EL (cell line): ENCODE data around the gene TMEFF2.

ENCODE experiments used
- DNase-seq: peaks from one replicate; pipeline ENCODE4 v3.0.0-alpha.2; 2016

TMEFF2 gene, protein sequence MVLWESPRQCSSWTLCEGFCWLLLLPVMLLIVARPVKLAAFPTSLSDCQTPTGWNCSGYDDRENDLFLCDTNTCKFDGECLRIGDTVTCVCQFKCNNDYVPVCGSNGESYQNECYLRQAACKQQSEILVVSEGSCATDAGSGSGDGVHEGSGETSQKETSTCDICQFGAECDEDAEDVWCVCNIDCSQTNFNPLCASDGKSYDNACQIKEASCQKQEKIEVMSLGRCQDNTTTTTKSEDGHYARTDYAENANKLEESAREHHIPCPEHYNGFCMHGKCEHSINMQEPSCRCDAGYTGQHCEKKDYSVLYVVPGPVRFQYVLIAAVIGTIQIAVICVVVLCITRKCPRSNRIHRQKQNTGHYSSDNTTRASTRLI

DNA sequence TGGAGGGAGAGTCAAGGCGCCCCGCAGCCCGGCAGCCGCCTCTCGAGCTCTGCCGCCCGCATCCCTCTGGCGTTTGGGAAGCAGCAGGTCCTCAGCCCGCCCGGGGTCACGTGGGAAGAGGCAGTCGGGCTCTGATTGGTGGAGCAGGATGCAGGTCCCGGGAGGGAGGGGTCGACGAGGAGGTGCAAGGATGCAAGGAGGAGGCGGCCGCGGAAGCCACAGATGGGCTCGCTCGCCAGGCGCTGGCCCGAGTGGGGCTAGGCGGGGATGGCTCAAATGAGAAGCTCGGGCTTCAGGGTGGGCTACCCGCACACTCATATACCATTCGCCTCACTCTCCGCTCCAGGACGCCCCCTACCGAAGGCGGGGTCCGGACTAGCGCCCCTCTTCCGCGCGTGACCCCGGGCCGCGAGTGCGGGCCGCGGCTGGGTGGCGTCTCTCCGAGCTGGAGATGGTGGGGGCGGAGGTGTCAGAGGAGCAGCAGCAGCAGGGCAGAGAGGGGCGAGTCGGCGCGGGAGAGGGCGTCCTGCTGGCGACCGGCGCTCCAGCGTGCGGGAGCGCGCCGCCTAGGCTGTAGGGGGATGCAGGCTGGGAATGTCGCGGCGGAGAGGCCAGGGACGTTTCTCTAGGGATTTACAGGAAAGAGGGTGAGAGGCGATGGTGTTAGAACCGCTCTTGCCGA, at the start of gene TMEFF2:
Gene TMEFF2 (minus strand): TSS at position 68 of the 682 bp plus-strand sequence. CDS start 409 bp downstream, outside the sequence.
- DNase-seq, result peak; percentile 92

DNA sequence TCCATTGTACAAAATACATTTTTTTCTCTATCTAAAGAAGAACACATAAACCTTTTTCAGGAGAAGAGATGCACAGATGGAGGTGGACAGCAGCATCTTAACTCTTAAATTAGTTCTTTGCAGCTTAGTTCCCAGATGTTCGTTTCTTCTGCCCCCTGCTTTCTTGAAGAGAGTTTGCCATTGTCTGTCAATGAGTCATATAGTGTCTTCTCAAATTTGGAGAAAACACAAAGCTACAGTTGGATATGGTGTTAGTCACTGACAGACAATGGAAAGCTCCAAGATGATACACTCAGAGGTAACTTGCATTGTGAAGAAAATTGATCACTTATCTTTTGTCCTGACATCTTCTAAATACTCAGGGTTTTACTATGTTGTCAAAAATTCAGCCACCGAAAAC, 48.8 kb upstream of the TMEFF2 start:
- peak; percentile 61 for DNase-seq

DNA sequence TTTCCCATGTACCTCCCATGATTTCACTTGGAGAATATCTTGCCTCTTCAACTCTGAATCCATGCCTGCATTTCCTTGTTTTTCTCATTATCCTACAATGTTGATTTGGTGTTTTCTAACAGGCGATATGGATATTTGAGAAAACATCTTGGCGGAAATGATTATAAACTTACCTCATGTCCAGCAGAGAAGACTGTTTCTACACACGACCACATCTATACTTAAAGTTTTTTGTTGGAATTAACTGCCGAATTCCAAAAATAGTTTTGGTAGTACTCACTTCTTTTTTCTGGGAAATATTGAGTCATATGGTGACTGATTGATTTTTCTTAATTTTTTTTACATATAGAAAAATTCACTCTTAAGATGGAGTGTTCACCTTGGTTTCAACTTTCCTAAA, 41.4 kb upstream of the TMEFF2 start:
- peak; percentile 78 for DNase-seq

DNA sequence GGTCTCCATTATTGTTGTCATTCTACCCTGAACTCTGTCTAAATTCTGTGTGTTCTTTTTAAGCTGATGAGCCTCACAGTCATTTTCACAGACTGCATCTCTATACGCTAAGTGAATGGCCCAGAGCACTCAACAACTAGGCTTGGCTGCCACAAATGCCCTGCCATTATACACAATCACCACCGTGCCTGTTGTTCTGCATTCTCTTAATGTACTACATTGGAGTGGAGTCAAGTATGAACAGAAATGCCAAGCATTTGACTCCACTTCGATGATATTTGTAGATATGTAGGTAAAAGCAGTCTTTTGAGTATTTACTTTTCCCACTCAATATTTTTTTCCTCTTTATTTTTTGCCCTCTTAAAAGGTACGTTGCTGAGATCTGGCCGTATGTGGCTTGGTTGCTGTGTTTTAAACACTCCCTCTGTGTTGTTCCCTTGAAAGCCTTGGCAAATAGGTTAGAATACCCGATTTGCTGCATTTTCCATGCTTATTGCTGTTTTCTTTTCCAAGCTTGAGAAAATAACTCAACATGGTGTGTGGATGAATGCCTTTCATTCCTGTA, 36.2 kb upstream of the TMEFF2 start:
- DNase-seq, result peak; percentile 3

DNA sequence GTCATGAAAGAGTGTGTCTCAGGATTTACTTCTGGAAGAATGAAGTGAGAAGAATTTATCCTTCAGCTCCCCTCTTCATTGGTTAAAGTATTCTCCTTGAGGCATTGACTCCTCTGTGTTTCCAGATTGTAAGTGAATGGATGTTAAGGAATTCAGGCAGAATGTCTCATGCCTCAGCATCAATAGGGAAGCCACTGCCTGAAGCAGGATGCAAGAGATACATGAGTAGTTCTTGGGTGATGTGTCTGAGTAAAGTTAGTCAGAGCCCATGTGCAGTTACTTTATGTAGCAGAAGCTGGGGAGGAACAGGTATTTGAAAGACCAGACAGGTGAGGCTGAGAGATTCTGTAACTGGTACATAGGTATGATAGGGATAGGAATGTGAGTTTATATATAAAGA, 34.0 kb upstream of the TMEFF2 start:
- peak; percentile 56 for DNase-seq

DNA sequence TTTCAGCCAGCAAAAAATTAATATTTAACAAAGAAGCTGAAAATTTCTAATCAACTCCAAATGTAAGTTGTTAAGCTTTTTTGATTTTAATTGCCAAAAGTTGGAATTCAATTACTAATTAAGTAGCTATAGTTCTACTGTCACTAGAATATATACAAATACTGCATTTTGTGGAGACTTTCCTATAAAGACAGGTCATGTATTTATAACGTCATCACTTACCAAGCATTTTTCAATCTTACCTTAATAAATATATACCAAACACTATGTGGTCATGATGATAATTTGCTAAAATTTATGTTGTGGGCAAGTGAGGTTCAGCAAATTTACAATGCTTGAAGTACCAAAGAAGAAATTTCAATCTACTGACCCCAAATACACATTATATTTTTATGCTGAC, 24.2 kb upstream of the TMEFF2 start:
- no peak for DNase-seq

DNA sequence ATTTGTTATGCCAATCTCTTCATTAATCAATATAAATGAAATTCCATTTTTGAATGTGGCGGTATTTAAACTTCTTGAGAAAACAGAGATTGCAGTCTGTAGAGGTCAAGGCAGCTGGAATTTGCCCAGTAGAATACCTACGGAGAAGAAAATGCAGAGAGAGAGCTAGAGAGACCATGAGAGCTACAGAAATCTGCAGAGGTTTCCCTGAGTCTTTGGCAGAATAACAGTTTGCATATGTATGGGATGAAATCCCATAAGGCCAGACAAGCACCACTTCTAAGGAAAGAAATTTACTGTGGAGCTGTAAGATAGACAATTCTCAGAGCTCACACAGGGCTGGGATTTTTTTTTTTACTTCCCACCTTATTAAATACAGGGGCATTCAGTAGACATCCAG, 23.6 kb upstream of the TMEFF2 start:
- DNase-seq, result no peak

DNA sequence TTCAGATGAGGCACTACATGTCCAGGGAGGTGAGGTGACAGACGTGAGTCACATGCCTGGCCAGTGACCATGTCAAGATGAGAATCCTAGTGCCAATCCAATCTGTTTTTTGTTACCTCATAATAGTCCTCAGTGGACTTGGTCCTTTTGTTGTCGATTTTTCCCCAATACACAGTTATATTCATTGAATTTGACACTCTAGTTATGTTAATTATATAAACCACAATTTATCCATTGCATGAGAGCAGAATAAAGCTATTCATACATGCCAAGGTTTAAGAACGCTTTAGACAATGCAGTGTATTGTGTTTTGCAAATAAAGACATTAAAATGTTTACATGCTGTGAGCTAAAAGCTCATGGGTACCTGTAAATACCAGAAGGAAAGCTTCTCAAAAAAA, 21.6 kb upstream of the TMEFF2 start:
- no peak for DNase-seq

DNA sequence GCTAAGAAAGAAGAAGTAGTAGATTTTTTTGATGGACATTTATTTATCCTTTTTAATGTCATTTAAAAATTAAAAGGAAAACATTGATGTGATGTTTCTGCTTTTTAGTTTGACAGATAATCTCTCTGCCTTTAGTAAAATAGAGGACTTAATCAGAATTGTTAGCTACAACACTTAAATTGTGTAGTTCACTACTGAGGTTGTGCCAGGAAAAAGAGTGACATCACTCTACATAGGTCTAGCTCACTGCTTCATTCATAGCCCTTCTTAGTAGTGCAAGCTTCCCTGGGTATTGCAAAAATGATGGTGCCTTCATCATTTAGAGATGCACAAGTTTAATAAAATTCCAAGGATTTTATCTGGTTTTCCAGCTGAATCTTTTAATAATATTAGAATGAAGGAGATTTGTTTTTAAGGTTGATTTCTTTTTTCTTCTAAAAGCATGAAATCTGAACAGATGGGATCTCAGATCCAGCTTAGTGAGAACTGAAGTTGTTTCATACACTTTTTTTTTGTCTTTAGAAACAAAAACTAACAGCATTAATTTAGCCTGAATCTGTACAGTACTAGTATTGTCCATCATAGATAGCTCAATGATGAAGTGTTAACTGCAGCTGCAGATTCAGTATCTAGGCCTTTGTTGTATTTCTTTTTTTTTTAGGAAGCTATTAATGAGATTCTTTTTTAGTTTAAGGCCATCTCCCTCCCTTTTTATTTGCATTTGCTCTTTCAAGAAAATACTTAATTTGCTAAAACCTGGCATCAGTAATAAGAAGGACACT, 20.6 kb upstream of the TMEFF2 start:
- DNase-seq, result no peak

DNA sequence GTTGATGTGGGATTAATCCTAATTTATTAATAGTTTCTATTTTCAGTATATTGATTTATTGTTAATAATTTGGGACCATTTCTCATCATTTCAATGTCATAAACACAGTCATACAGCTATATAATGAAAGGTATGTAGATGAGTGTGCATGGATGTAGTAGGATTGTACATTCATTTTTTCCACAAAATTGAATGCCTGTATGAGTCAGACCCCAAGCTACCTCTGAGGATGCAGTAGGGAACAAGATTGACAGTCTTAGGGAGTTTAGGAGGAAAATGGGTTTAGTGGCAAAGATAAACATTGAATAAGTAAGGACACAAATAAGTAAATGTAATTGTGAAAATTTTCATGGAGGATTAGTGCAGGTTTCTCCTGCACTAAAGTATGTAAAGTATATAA, 14.1 kb upstream of the TMEFF2 start:
- peak; percentile 31 for DNase-seq

DNA sequence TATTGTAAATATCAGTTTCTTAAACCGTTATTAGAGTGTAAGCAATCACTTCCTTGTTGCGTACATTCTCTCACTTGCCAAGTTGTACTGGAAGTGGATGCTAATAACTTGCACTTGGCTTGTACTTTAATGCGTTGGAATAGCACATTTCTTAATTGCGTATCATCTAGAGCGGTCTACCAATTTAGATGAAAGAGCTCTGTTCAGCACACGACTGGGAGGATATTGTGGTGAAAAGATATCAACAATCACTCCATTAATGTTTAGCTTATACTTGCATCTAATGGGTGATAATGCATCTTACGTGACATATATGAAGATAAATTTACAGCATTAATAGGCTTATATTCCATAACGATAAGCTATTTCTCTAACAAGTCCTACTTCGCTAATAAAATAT, 11.7 kb upstream of the TMEFF2 start:
- no peak for DNase-seq

DNA sequence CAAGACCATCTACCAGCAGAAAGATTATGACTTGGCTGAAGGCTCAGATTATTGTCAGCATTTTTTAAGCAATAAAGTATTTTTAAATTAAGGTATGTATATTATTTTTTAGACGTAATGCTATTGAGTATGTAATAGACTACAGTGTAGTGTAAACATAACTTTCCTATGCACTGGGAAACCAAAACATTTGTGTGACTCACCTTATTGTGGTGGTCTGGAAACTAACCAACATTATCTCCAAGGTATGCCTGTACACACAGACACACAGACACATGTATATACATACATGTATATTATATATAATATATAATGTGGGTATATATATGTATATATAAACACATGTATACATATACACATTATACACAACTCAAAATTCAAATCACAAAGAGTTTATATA, 9.1 kb upstream of the TMEFF2 start:
- no peak for DNase-seq

DNA sequence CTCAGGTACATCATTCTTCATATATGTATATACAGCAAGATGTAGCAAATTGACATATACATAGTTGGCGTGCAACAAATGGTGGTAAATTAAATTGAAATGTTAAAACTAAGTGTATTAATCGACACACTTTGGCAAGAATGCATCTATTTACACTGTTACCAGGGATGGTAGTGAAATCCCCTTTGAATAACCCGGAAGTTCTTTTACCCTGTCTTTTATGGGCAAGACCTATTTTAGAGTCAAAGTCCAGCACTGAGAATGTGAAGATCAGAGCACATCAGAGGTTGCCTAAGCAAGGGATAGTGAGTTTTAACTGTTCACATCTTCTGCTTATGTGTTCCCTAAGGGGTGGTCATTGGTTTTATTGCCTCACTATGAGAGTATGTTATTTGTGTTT, 7.6 kb upstream of the TMEFF2 start:
- DNase-seq, result no peak

DNA sequence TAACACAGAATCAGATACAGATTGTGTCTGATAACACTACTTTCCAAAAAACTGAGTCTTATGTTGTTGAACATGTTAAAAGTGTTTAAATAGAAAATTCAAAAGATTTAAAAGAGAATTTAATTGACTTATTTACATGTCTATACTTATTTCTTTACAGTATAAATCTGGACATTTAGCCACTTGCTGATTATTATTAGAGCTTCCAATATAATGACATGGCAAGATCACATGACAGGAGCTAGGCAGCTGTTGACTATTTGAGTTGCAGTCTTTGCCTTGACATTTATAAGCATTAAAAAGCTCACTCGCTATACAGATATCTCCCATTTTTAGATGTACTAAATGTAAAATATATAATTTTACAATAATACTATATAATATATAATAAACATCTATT, 6.4 kb upstream of the TMEFF2 start:
- no peak for DNase-seq

DNA sequence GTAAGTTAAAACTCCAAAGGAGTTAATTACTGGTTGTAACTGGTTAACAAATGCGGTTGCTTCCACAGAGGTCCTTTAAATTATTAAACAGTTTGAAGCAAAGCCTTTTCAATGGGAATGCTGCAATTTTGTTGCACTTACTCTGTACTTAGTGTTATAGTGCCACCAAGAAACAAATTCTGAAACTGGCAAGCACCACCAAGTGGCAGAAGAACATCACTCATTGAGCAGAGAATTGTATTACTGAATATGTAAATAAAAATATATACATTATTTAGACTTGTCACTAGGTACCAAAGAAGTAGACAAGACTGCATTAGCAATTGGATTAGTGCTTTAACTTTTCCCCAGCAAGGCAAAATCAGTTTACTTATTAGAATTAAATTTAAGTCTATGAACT, 2.6 kb upstream of the TMEFF2 start:
- DNase-seq, result no peak

DNA sequence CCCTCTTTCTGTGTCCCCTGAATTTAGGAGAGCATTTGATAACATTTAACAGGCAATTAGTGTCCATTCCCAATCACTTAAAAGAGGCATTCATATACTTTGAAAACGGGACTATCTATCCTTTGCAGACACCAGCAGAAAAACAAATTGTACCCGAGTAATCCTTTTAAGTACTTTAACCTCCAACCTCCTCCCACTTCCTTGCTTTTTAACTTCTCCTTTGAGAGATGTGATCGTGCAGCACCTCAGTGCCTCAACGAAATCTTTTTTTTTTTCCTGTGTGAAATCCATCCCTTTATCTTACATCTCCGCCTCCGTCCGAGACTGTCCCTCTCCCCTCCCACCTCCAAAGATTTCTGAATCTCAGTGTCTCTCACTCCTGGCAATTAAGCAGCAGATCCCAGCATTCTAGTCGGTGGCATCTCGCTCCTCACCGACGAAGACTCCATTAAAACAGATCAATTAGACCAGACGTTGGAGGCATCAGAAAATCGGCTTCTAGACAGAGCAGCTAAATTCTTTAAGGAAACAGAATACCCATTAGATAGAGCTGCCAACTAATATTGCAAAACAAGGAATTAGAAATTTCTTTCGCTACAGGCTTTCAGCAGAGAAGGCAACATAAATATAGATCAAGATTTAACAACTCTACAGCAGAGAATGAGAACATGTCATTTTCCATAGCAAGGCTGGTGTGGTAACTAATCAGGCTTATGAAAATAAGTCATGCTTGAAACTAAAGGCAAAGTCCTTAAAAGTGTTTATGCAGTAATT, 1.9 kb upstream of the TMEFF2 start:
- no peak for DNase-seq

DNA sequence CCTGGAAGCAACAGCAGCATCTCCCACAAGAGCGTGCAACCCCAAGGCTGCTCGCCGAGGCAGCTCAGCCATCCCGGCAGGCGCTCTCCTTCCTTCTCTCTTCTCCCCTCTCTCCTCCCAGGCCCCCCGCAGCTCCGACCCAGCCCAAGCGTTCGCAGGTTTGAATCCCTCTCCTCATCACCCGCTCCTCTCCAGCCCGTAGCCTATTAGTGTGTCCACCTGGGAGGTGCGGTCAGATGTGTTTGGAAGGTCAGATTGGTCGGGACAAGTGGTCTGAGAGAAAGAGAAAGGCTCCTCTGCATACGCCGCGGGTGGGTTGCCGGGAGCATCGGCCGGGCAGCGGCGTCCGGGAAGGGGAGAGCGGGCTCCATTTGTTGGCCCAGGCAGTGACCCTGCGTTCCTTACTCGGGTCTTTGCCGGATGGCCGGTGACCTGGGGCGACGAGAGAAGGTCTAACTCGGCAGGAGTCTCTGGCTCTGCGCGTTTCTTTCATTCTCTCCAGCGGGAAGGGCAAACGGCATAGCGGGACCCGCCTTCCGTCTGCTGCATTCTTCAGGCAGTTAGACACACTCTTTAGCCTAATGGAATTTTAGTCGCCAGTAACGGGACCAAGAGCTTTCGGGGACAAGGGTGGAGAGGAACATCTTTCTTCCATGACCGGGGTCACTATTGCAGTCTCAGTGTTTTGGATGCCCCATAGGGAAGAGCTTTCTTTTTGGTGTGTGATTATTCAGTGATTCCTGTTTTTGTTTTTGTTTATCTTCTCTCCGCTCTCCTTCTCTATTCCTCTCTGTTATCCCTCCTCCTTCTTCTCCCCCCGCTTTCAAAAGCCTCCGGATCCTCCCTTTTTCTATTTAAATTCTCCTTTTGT, 1.1 kb upstream of the TMEFF2 start:
- DNase-seq, result peak; percentile 52

DNA sequence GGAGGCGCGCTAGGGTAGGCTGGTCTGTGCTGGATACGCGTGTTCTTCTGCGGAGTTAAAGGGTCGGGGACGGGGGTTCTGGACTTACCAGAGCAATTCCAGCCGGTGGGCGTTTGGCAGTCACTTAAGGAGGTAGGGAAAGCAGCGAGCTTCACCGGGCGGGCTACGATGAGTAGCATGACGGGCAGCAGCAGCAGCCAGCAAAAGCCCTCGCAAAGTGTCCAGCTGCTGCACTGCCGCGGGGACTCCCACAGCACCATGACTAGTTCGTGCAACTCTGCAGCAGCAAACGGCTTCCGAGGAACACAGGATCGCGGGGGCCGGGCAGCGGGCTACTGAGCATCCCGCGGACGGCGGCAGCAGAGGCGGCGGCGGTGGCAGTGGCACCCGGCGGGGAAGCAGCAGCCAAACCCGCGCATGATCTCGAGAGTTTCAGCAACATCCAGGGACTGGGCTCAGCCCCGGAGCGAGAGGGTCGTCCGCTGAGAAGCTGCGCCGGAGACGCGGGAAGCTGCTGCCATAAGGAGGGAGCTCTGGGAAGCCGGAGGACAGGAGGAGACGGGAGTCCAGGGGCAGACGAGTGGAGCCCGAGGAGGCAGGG, 368 bp downstream of the TMEFF2 start:
- DNase-seq, result peak; percentile 56

DNA sequence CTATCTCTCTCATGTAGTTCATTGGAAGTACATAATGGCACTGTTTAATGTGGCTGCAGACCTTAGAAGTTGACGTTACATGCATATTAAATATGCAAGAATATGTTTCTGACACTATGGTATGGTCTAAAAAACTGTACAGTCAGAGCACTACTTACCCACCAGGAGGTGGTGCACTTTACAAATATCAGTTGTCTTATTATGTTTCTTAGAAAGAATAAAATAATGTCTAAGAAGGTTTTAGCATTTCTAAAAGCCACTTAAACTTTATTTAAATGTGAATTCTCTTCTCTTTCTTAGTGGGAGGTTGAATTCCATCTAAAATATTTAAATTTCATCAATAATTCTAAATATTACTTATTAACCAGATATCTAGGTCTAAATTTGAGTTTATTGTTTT, 4.3 kb downstream of the TMEFF2 start:
- peak; percentile 31 for DNase-seq

DNA sequence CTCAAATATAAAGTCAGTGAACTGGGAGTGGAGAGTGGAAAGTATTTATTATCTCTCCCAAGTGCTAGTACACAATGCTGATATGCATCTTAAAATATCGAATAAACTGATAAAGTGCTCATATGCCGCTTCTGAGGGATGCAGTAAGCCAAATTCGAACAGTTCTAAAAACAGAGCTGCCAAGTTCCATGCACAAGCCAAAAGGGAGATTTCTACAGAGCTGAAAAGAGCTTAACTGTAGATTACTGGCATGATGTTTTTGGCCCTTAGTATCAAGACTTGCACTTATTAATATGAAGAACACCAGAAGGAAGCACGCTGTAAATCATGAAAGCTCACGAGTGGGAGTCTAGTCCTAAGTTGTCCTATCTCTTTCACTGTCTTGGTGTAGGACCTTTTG, 7.9 kb downstream of the TMEFF2 start:
- no peak for DNase-seq

DNA sequence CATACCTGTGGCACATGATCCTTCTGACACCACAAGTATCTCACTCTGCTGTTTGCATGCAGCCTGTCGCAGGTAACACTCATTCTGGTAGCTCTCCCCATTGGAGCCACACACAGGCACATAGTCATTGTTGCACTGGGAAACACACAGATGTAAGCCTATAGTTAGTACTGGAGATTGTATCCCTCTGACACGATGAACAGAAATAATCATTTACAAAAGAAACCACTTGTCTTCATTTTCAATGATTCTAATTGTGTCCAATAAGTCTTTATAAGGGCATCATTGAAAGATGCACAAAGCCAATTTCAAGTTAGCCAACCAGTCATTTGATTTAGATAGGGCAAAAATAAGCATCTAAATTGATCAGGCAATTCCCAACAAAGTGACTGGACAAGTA, 10.4 kb downstream of the TMEFF2 start:
- DNase-seq, result no peak
